ENCODE measurements around the gene PURA.

The PURA gene

DNA sequence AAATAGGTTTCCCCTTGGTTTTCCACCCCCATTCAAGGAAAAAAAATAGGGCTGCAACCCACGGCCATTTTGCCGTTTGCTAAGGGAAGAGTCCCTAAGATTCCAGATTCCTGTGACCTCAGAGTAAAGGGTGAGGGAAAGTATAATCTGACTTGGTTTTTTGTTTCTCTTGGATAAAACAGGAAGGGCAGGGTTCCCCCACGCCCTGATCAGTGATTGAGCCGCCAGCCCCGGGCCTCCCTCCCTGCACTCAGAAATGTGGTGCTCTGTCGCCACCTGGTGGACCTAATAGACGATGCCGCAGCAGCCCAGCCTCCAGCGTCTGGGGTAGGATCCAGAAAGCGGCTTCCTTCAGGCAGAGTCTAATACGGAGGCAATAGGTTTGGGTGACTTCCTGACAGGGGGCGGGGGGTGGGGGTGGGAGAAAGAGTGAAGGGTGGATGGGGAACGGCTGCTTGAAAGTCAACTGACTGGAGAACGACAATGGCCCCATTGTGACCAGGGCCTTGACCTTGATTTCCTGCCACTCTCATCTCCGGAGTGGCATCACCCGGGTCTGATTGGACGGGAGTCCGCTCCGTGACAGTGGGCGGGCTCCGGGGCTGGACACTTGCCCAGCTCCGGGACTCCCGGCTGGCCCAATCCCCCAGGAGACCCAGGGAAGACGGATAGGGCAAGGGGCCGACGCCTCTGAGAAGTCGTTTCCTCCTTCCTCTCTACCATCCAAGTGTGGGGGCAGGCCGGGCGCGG lies 43.3 kb downstream of the PURA start:
- in situ Hi-C loops (cut with MboI; ENCODE audit: low sequenced_read_pairs), result loop anchor here (25.0 kb wide), 2 partner anchors 95 to 370 kb away; partner anchors contain the start of gene PSD2

- in situ Hi-C loops (cut with MboI; ENCODE audit: low sequenced_read_pairs), result loop anchor here (25.0 kb wide), 2 partner anchors 97 to 372 kb away; partner anchors contain the start of gene PSD2
These were observed 45.4 kb downstream of the PURA start for GRCh38 chr5:140159014-140159927.

DNA sequence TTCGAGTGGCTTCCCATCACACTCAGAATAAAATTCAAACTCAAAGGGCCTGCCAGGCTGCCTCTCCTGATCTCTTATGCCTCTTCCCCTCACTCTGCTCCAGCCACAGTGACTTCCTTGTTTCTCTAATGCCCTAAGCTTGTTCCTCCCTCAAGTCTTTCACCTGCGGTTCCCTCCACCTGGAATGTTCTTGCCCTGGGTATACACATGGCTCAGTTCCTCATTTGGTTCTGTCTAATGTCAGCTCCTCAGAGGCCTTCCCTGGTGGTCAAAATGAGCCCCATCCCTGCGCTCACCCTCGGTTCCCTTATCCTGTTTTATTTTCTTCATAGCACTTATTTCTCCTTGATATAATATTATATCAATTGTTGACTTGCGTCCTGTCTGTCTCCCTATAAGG lies 48.4 kb downstream of the PURA start:
- in situ Hi-C loops (cut with MboI; ENCODE audit: low sequenced_read_pairs), result loop anchor here (25.0 kb wide), 2 partner anchors 100 to 375 kb away; partner anchors contain the start of gene PSD2

- in situ Hi-C loops (cut with MboI; ENCODE audit: low sequenced_read_pairs), result loop anchor here (25.0 kb wide), 2 partner anchors 100 to 375 kb away; partner anchors contain the start of gene PSD2
These were observed 48.9 kb downstream of the PURA start for GRCh38 chr5:140162781-140163180.

DNA sequence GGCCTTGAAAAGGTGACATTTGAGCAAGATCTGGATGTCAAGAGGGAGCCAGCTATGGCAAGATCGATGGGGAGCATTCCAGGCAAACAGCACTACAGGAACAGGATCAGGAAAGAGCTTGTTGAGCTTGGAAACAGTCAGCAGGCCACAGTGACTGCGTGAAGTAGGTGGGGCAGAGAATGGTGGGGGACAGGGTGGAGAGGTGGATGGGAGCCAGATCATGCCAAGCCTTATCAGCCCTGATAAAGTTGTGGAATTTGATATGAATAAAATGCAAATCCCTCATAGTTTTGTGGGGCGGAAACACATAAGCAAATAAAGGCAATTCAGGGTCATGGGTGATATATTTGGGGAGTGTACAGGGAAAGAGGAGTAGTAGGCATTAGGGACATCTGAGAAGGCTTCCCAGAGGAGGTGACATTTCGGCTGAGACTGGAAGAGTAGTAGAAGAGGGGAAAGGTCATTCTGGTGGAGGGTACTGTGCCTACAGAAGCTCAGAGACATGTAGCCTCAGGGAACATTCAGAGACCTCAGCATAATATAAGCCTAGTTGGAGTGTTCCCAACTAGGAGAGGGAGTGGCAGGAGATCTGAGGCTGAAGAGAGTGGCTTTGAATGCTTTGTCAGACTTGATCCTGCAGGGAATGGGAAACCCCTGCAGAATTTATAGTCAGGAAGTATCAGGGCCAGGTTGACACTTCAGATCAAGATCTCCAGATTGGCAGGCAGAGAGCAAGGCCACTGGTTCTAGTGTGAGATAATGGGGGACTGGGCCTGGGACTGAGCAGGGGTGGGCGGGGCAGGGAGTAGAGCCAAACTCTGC lies 51.4 kb downstream of the PURA start:
- in situ Hi-C loops (cut with MboI; ENCODE audit: low sequenced_read_pairs), result loop anchor here (25.0 kb wide), 2 partner anchors 103 to 378 kb away; partner anchors contain the start of gene PSD2

DNA sequence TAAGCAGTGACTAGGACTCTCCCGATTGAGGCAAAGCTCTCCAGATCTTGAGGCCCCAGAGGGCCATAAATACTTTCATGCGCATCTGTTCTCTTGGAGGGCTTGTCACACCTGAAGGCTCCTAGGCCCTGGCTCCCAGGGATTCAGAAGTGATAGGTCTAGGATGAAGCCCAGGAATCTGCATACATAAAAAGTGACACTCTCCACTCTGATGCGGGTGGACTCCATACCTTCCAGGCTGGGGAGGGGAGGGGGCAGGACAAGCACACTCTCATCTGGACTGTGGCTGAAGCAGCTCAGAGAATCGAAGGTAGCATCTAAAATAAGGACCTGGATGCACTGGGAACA lies 52.0 kb downstream of the PURA start:
- in situ Hi-C loops (cut with MboI; ENCODE audit: low sequenced_read_pairs), result loop anchor here (25.0 kb wide), 2 partner anchors 104 to 379 kb away; partner anchors contain the start of gene PSD2

GRCh38 chr5:140166911-140167310 lies 53.0 kb downstream of the PURA start:
- in situ Hi-C loops (cut with MboI; ENCODE audit: low sequenced_read_pairs), result loop anchor here (25.0 kb wide), 2 partner anchors 105 to 380 kb away; partner anchors contain the start of gene PSD2

GRCh38 chr5:140168371-140168770 lies 54.5 kb downstream of the PURA start:
- in situ Hi-C loops (cut with MboI; ENCODE audit: low sequenced_read_pairs), result loop anchor here (25.0 kb wide), 2 partner anchors 106 to 381 kb away; partner anchors contain the start of gene PSD2

- in situ Hi-C loops (cut with MboI; ENCODE audit: low sequenced_read_pairs), result loop anchor here (25.0 kb wide), 2 partner anchors 107 to 382 kb away; partner anchors contain the start of gene PSD2
These were observed 55.5 kb downstream of the PURA start for GRCh38 chr5:140169410-140169809.

GRCh38 chr5:140172483-140172882 lies 58.6 kb downstream of the PURA start:
- in situ Hi-C loops (cut with MboI; ENCODE audit: low sequenced_read_pairs), result loop anchor here (25.0 kb wide), 2 partner anchors 110 to 385 kb away; partner anchors contain the start of gene PSD2

- in situ Hi-C loops (cut with MboI; ENCODE audit: low sequenced_read_pairs), result loop anchor here (25.0 kb wide), 2 partner anchors 112 to 387 kb away; partner anchors contain the start of gene PSD2
These were observed 60.1 kb downstream of the PURA start for GRCh38 chr5:140174014-140174413.

DNA sequence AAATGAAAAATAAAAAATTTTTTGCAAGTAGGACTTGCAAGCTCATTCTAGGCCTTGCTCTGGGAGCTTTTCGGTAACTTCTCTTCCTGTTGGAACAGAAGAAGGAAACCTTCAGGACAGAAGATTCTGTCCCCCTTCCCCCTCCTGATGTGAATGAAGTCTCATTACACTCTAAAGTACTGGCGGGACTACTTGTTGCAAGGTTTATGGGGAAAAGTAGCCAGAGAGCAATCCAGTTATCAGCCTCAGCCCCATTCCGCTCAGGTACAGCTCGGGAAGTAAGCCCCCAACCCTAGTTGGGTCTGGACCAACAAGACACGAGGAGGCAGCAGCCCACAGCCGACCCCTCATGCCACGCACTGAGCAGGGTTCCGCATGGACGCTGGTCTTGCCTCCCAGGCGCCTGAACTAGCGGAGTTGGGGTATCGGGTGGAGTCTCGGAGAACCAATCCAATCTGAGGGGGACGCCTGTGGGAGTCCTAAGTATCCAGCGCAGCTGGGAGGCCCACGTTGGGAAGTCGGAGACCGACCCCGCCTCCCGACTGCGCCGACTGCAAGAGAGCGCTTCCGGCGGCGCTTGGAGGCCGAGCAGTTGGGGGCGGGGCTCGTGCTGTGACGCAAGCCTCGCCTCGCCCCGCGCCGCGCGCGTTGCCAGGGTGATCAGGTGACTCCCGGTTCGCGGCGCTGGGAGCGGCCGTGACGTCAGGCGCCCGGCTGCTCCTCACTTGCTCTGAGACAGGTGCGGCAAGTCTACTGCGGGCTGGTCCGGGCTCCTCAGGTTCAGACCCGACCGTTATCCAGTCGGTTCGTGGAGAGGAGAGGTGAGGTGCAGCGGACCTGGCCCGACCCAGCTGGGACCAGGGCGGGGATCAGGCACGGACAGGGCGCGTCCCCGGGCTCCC lies 60.8 kb downstream of the PURA start, which contains the start of gene CYSTM1:
CYSTM1 (plus strand) TSS at position 724 of the 902 bp plus-strand sequence. CDS start 19,278 bp downstream, outside the sequence.
- in situ Hi-C loops (cut with MboI; ENCODE audit: low sequenced_read_pairs), result loop anchor here (25.0 kb wide), 2 partner anchors 112 to 387 kb away; partner anchors contain the start of gene PSD2

Data from HL-60/S4 (cell line).